ENCODE measurements around the gene TCIRG1.

TCIRG1 gene

DNA sequence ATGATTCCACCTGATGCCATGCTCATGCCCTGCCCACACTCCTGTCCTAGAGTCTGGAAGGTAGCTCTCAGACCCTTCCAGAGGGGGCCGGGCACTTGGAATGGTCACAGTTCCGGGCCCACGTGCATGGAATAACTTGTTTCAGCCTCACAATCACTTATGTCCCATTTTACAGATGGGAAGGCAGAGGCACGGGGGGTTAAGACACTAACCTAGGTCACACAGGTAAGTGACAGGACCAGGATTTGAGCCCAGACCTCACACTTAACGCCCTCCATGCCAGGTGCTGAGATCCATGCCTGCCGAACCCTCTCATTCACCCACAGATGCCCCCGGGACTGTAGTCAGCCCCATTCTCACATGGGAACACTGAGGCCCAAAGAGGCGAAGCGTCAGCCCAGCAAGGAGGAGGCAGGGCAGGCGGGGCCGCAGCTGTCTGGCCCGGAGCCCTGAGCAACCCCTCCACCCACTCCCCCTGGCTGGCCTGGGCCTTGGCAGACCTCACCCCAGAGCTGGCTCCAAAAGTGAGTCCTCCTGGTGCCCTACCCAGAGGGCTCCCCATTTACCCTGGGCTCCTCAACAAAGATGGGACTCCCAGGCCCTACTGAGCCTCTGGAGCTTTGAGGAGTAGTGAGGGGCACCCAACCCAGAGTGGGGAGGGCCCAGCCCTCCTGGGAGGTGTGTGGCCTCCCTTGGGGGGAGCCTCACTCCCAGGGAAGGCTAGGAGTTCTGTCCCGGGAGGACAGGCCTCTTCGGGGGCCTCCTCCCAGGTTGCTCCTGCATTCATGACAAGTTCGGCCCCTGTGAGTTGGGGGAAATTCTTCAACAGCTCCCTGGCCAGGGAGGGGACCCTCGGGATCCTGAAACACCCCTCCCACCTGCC is 31.1 kb upstream of the TCIRG1 start:
- DNase-seq = no peak

DNA sequence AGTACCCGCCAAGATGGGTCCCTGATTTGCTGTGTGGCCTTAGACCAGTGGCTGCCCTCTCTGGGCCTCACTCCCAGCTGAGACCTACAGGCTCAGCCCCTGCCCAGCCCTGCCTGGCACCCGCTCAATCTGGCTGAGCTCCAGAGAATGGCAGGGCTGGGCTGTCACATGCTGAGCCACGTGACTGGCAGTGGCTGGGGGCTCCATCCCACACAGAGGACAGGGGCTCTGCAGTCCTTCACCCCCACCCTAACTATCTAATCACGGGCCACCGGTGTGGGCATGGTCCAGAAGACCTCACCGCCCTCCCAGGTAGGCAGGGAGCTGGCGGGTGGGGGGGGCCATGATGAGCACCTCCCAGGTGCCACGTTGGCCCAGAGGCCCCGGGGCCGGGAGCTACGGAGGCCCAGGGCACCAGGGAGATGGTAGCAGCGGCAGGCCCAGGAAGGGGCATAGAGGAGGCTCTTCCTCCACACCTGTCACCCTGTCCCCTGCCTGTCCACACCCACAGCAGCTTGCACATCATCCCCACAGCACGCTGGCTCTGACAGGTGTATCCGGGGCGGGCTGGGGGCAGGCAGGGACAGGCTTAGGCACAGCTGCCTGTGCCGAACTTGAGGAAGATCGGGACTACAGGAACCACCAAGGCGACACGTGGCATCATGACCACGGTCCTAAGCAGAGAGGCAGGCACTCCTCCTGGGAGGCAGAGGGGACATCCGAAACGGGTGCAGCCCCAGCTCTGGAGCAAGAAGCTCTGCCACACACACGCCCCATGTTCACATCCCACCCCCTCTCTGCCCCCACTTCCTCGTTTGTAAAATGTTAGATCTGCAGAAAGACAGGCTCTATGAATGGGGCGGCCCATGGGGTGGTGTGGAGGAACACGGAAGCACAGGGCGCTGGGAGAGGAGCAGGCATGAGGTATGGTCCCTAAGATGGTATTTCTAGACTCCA is 30.2 kb upstream of the TCIRG1 start:
- no peak for DNase-seq

DNA sequence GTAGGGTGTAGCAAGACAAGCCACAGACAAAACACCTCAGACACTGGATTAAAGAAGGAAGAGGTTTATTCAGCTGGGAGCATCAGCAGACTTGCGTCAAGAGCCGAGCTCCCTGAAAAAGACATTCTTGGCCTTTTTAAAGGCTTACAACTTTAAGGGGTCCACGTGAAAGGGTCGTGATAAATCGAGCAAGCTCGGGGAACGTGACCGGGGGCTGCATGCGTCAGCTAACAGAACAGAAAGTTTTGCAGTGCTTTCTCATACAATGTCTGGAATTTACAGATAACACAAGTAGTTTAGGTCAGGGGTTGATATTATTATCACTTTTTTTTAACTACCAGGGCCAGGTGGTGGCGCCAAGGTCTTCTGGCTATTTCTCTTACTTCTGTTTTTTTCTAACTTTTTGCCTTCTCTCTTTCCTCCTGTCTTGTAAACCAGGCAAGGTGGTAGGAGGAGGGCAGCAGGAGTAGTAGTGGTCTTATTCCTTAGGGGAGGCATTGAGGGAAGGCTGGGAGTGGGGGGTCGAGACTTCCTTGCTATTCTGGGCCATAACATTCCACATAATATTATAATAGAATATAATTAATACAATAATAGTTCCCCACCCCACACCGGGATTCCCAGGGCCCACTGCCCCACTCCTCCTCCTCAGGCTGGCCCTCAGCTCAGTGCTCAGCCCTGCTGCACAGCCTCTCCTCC is 29.3 kb upstream of the TCIRG1 start:
- no peak for DNase-seq

DNA sequence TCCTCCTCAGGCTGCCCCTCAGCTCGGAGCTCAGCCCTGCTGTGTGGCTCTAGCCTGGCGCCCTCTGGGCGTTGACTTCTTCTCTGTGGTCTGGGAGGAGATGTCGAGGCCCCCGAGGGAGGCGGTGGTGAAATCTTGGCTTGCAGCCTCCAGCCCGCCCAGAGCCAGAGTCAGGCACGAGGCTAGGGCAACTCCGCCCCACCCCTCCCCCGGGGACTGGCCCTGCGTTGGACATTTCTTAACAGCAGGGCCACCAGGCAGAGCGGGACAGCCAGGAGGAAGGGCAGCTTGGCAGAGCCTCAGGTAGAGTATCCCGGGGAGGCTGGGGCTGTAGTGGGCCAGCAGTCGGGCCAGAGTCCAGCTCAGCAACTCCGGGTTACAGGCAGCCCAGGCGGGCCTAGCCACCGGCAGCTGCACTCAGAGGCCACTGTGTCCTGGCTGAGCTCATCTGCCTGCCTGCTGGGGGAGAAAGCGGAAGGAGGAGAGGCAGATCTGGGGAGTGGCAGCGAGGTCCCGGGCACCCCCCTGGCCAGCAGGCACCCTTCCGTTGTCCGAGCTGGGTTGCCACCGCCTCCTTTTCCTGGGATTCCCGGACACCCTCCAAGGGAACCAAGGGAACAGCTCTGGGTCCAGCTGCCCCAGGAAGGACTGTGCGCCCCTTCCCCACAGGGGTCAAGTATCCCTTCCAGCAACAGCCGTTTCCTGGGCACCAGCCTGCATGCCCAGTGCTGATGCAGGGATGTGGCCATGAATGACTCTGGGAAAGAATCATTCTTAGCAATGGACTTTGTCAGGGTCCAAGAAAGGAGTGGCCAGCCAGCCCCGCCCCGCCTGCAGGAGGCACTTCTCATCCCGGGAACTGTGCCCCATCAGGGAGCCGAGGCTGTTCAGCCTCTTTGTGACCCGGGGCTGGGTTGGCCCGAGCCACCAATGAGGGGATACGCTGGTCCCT is 28.5 kb upstream of the TCIRG1 start, which contains the start of gene ALDH3B1:
ALDH3B1 (plus strand) TSS at position 238 of the 952 bp plus-strand sequence. CDS start 4,971 bp downstream, outside the sequence.
- no peak for DNase-seq

DNA sequence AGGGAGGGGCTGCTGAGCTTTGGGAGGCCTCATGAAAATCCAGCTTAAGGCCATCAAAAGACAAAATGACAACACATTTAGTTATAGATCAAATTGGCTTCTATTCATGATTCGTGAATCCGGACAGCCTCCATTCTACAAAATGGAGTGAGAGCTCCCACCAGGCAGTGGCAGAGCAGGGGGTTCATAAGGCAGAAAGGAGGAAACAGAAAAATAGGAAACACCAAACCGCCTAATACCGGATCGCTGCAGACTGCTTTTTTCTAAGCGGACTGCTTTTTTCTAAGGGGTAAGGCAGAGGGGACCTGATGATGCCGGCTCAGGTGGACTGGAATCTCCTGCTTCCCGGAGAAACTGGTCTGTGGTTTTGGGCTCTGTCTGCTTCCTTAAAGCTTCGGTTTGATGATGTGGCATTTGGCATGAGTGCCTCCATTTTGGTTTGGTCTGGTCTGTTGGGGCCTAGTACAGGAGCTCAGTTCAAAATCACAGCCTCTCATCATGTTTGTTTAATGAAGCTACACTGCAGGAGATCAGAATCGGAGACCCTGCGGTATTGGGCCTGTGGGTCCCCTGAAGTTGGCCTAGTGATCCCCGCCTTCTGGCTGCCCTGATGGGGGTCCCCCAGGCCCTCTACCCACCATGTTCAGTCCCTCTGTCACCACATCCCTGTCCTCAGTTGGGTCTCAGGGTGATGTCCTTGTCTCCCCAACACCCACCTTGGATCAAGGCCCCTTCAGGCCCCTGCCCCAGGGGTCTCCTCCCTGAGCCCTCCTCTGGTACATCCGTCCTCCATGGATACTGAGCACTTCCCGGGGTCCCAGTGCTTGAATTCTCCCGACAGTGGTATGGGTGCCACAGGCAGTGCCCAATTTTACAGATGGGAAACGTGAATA is 27.5 kb upstream of the TCIRG1 start:
- no peak for DNase-seq

DNA sequence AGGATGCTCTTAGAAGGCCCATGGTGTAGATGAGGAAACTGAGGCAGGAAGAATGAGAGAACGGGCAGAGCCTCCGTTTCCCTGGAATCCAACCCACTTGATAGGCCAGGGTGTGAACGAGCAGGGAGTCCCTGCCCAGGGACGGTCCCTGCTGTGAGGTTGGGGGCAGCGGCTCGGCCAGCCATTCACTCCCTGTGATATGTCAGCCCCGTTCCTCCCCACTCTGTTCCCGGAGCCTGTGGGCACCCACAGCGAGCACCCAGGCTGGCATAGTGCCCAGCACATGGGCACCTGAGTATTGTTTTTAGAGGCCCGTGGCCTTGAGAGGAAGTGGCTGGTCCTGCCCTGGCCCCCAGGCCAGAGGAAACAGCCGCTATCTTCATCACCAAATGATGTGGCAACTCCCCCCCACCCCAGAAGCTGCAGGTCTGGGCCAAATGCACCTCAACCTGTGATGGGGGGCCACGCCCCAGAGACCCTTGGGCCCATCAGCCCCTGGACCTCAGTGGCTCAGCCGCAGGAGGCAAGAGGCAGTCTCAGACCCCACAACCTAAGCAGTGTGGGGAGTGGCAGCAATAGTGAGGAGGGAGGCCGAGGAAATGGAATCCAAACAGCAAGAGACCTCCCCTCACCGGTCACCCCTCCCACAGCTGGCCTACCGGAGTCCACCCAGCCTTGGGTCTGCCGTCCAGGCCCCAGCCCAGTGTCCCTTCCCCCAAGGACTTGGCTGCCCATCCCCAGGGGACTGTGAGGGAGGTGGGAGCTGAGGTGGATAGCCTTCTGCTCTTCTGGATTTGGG is 26.6 kb upstream of the TCIRG1 start:
- DNase-seq = no peak

DNA sequence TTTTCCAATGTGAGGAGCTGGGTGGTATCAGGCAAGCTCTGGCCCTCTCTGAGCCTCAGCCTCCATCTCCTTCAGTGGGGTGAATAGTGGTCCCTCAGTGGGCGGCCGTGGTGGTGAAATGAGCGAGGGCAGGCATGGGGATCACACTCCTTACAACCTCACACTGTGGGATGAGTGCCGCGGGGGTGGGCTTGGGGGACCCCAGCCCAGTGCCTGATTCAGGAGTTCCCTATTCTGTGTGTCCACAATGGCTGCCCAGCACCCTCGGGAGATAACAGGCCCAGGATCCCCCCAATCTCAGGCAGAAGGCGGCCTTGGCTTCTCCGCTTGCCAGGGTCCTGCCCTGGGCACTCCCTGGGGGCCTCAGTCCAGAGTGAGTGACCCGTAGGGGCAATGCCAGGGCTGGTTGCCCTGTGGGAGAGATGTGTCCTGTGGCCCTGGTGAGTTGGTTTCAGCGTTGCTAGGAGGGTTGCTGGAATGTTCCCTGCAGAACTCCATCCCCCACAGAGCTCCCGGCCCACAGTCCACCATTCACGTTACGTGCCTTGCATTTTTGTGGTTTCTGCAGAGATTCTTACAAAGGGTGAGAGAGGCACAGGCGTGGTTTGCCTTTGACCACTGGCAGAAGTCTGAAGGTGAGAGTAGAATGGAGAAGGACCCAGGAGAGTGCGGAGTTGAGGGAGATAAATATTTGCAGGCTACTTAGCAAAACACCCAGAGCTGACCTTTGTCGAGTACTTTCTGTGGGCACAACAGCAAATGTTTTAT is 25.8 kb upstream of the TCIRG1 start:
- DNase-seq = no peak

DNA sequence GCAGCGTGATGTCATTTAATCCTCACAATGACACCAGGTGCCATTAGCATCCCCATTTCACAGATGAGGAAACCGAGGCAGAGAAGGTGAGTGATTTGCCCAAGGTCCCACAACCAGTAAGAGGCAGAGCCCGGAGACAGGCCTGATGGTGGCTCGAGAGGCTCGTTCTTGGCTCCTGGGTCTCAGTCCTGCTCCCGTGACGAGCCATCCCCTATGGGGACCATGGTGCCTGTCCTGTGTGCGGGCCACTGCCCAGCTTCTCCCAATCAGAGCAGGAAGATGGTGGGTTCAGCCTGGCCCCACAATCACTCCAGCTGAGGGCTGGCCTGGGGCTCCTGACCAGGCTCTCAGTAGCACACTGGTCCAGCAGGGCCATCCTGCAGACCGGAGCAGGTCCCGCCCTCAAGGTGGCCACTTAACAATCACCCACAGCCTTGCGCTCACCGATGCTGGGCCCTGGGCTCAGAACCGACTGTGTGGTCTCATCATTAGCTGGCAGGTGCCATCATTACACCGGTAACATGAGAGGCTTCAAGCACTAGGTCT is 25.1 kb upstream of the TCIRG1 start:
- DNase-seq = no peak

DNA sequence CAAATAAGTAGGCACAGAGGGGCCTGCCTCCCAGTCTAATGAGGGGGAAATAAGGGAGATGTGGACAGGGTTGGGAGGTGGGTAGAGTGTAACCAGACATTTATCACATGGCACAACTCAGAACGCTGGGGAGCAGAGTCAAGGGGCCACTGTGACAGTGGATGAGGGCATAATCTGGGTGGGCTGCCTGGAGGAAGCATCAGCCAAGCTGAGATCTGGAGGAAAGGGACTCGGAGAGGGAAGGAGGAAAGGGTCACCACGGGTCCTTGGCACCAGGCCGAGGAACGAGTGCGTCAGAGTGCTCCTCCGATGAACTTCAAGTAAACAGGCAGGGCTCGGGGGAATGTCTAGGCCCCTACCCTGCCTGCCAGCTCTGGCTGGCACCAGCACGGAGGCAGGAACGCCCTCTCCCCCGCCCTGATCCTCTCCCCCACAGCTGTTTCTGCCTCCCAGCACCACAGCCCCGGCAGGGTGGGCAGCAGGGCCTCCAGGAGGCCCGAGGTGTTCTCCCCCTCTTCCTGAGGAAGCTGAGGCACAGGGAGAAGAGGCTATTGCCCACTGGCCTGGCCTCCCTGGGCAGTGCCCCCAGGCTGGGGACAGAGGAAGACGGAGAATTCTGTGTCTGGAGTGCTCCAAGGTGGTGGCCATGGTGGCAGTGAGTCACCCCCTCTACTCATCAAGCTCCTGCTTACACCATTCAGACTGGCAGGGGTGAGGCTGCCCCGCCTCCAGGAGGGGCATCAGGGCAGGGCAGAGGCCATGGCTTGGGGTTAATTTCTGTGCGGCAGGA is 24.5 kb upstream of the TCIRG1 start:
- DNase-seq = no peak

DNA sequence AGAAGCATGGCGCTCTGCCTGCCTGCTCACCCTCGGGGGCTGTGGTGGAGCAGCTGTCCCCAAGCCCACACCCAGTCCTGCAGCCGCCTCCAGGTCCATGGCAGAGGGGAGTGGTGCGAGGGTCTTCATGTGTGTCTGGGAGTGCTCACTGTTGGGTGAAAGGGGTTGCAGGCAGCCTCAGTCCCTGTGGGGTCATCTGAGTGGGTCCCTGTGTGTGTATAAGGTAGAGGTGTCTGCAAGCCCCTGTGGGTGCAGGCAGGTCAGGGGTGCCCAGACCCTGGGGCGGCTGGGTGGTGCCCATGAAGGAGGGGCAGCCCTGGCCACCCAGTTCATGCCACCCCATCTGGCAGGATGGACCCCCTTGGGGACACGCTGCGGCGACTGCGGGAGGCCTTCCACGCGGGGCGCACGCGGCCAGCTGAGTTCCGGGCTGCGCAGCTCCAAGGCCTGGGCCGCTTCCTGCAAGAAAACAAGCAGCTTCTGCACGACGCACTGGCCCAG is 23.8 kb upstream of the TCIRG1 start:
- no peak for DNase-seq

DNA sequence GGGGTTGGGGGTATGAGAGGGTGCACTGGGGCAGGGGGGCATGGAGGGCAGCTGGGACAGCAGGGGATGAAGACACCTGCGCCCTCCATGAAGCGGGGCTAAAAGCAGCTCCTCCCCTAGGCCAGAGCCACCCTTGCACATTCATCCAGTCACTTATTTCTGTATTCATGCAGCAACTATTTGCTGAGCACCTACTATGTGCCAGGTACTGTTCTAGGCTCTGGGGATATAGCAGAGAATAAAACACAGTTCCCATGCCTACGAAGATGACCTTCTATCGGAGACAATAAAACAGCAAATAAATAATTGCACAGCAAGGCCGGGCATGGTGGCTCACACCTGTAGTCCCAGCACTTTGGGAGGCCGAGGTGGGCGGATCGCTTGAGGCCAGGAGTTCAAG is 23.4 kb upstream of the TCIRG1 start:
- DNase-seq = no peak

DNA sequence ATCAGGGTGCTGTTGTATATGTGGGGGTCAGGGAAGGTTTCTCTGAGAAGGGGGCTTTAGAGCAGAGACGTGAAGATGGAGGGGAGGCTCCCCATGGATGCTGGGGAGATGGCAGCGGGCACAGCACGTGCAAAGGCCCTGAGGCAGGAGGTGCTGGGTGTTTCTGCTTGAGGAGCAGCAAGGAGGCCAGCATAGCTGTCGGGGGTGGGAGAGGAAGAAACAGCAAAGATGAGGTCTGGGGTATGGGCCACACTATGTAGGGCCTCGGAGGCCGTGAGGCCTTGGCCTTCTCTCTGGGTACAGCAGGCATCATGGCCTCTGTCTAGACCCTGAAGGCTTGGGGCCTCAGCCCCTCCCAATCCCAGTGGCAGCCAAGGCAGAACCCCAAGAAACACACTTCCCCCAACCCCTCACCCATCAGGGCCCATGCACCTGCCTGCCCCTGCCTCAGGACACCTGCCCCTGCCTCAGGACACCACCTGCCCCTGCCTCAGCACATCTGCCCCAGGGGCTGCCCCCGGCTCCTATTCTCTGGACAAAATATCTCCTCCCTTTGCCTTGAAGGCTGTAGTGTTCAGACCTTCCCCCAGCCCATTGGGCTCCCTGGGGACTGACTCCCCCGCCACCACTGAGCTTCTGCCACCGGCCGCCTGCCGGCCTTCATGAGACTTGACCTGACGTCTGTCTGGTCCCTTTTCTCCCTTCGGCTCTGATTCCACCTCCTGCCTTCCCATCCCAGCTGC is 22.5 kb upstream of the TCIRG1 start:
- no peak for DNase-seq

DNA sequence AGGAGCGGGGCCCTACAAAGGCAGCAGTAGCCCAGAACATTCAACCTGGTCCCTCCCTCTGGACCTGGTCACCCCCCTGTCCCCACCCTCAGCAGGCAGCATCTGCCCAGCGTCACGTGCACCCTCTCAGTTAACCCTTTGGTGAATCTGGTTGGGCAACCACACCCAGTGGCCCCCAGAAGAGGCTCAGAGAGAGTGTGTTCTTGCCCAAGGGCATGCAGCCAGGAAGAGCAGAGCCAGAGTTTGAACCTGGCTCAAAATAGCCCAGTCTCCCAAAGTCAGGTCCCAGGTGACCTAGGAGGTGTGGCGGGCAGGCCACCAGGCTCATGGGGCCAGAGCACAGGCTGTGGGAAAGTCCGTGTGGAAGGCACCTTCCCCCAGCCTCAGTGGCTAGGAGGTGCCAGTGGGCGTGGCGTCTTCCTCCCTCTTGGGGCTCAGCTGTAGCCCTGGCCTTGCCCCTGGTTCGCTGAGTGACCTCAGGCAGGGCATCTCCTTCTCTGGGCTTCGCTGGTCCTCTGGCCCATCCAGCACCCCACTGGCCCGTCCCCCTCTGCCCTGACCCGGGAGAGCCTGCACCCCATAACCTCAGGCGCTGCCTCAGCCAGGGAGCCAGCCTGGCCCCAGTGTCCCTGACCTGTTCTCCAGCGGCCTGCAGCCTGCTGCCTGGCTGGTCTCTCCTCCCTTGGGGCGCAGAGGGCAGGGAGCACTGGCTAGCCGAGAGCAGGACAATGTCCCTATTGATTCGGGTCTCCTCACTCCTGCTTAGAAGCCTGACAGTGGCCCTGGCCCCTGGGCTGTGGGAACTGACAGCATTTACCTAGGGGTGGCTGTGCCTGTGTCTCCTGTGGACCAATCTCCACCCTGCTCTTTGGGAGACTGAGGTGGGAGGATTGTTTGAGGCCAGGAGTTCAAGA is 21.7 kb upstream of the TCIRG1 start:
- no peak for DNase-seq

DNA sequence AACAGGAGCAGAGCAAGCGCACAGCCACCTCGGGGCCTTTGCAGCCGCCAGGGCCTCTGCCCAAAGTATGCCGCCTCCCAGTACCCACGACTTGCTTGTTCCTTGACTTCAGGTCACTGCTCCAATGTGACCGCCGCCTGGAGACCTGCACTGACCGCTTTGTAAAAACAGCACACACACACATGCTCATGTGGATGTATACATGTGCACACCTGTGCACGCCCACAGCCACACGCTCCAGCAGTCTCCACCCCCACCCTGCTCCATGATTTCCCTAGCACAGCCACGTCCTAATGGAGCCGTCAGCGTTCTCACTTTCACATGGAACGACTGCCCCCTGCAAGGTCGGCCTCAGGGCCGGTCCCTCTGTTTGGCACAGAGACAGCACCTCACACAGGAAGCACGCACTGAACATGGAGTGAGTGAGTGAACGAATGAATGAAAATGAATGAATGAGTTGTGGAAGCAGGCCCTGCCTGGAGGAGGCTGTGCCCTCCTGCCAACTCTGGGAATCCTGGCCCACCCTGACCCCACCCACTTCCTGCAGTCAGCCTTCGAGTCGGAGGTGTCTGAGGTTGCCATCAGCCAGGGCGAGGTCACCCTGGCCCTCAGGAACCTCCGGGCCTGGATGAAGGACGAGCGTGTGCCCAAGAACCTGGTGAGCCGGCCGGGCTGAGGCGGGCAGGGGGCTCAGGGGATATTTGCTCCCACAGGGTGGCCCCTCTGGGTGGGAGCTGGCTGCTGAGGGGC is 20.7 kb upstream of the TCIRG1 start:
- DNase-seq = no peak

DNA sequence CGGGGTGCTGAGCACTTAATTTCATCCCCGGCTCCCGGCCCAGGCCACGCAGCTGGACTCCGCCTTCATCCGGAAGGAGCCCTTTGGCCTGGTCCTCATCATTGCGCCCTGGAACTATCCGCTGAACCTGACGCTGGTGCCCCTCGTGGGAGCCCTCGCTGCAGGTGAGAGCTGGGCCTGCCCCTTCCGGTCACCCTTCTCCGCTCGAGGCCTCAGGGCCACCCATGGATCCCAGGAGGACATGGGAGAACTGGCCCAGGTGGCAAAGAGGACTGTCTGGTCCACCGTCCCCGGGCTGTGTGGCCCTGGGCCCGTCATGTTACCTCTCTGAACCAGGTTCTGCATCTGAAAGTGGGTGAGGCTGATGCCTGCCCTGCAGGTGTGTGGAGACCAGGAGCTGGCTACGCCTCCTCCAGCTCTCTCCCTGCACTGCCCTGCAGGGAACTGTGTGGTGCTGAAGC is 20.1 kb upstream of the TCIRG1 start:
- DNase-seq = no peak

Measured in NCI-H1436 treated with DMSO at 0.1 percent for 48 hours (cell line).